Fibroblast of lung (primary cell): ENCODE measurements around the gene SORCS2.

Experiments
- CTCF ChIP-seq, 2 donors: IDR thresholded peaks in 1 of 2; conservative IDR thresholded peaks in 1 of 2; 1 replicate in 1 of 2; 2 replicates in 1 of 2; pipeline ENCODE4 v1.5.1; 2011 to 2012; ENCODE audit warnings: low read length in 2 of 2, control low read depth in 1 of 2, inconsistent platforms in 1 of 2, low read depth in 1 of 2, mild to moderate bottlenecking in 1 of 2
- EZH2 ChIP-seq: IDR thresholded peaks from 2 replicates; pipeline ENCODE4 v1.5.1; 2012; ENCODE audit warnings: low read length, control low read depth, mild to moderate bottlenecking; ENCODE audit errors: missing control alignments

- TF ChIP-seq CTCF (conservative IDR thresholded peaks at IDR 0.05 in 1 of 2, IDR thresholded peaks at IDR 0.05 in 1 of 2; ENCODE audit: low read depth in 1 of 2, low read length in 2 of 2) (no peak), EZH2 (no peak)
Measured at GRCh38 chr4:7626531-7626930, 434.2 kb downstream of the SORCS2 start.
